Large intestine (tissue), 3 donors: ENCODE data around the gene NPEPPS. TPM values are rescaled to one million over a fixed set of nuclear protein-coding genes. Genes with fewer than 3 reads are reported as not detected.
A peak's percentile ranks its signal among the peaks of the same experiment; 100 is the strongest.
"Not testable (repeated sequence)": the region's sequence is repeated elsewhere in the genome, so short reads cannot be mapped to it uniquely, and the experiment has no call there.

Experiments
- DNase-seq, 2 donors: peaks; one replicate each; pipeline versions ENCODE4 v3.0.0 to v3.0.0-alpha.2; 2013
- H3K27ac ChIP-seq: one replicate; pipeline ENCODE4 v1.5.1; 2013; ENCODE audit warnings: low read length
- H3K27me3 ChIP-seq: 2 replicates; pipeline ENCODE4 v1.6.1; 2013; ENCODE audit warnings: low read length; ENCODE audit not compliant: control insufficient read depth, insufficient read depth
- H3K36me3 ChIP-seq: 2 replicates; pipeline ENCODE4 v1.6.1; 2013; ENCODE audit warnings: low read length; ENCODE audit not compliant: control insufficient read depth, insufficient read depth
- H3K4me1 ChIP-seq: one replicate; pipeline ENCODE4 v1.6.1; 2013; ENCODE audit warnings: low read length; ENCODE audit not compliant: control insufficient read depth, insufficient read depth
- H3K4me3 ChIP-seq: one replicate; pipeline ENCODE4 v1.5.1; 2013; ENCODE audit warnings: low read length
- H3K9me3 ChIP-seq: one replicate; pipeline ENCODE4 v1.6.1; 2013; ENCODE audit warnings: mild to moderate bottlenecking, low read depth, low read length, moderate library complexity; ENCODE audit not compliant: control insufficient read depth
- WGBS: methylation state at CpG from one replicate; pipeline ENCODE4 v1.1.5; 2013; ENCODE audit warnings: low lambda C conversion rate; ENCODE audit not compliant: insufficient coverage; 5-methylcytosine and 5-hydroxymethylcytosine counted together
- polyA plus RNA-seq: library from polyadenylated mRNA; unstranded; fragments of 120-200 nt; gene quantifications from one replicate; pipeline ENCODE4 v1.2.1, GENCODE V29; 2013

Gene NPEPPS
- polyA plus RNA-seq, 1 donor, result 111 TPM

- DNase-seq, H3K9me3 ChIP-seq, H3K4me3 ChIP-seq, H3K27ac ChIP-seq, H3K36me3 ChIP-seq, H3K4me1 ChIP-seq, H3K27me3 ChIP-seq: not testable (repeated sequence)
- WGBS, result no CpG with 5 or more reads among the region's 6 CpGs
Observed at GRCh38 chr17:47513301-47513700, 17.6 kb upstream of the NPEPPS start.

- H3K27ac ChIP-seq, H3K9me3 ChIP-seq, H3K27me3 ChIP-seq, H3K36me3 ChIP-seq, H3K4me3 ChIP-seq, H3K4me1 ChIP-seq: not testable (repeated sequence)
- peak in 1 of 2 donors; percentile 14 for DNase-seq
Observed at GRCh38 chr17:47518880-47519279, 12.0 kb upstream of the NPEPPS start.

- not testable (repeated sequence) for H3K27ac ChIP-seq, DNase-seq, H3K4me1 ChIP-seq, H3K36me3 ChIP-seq, H3K27me3 ChIP-seq, H3K4me3 ChIP-seq, H3K9me3 ChIP-seq
Observed at GRCh38 chr17:47519365-47519764, 11.5 kb upstream of the NPEPPS start.

GRCh38 chr17:47520279-47520678, 10.6 kb upstream of the NPEPPS start:
- no CpG with 5 or more reads among the region's 4 CpGs for WGBS

GRCh38 chr17:47521434-47521833, 9.5 kb upstream of the NPEPPS start:
- not testable (repeated sequence) for H3K27me3 ChIP-seq, H3K4me3 ChIP-seq, DNase-seq, H3K36me3 ChIP-seq, H3K4me1 ChIP-seq, H3K27ac ChIP-seq, H3K9me3 ChIP-seq
- no CpG with 5 or more reads among the region's 1 CpG for whole genome bisulfite sequencing

More at GRCh38 chr17:47520279-47520678, 10.6 kb upstream of the NPEPPS start:
- not testable (repeated sequence) for H3K27me3 ChIP-seq, H3K27ac ChIP-seq, H3K36me3 ChIP-seq, H3K9me3 ChIP-seq, H3K4me1 ChIP-seq, DNase-seq, H3K4me3 ChIP-seq

- not testable (repeated sequence) for H3K27me3 ChIP-seq, DNase-seq, H3K36me3 ChIP-seq, H3K27ac ChIP-seq, H3K9me3 ChIP-seq, H3K4me1 ChIP-seq, H3K4me3 ChIP-seq
Observed at GRCh38 chr17:47522341-47522740, 8.6 kb upstream of the NPEPPS start.

- Histone ChIP-seq H3K27ac (peak overlapping the region; percentile 75), H3K4me3 (peak overlapping the region; percentile 60)
- not testable (repeated sequence) for H3K4me1 ChIP-seq, H3K27me3 ChIP-seq, H3K9me3 ChIP-seq, H3K36me3 ChIP-seq
- WGBS, result no CpG with 5 or more reads among the region's 61 CpGs
- peak in 1 of 2 donors; percentile 8 for DNase-seq
Observed at GRCh38 chr17:47531233-47531820, 419 bp downstream of the NPEPPS start.

- H3K27me3 ChIP-seq, H3K4me3 ChIP-seq, H3K36me3 ChIP-seq, H3K27ac ChIP-seq, H3K4me1 ChIP-seq, H3K9me3 ChIP-seq, DNase-seq: not testable (repeated sequence)
- 45% methylated on average over 2 of the region's 3 CpGs for whole genome bisulfite sequencing
Observed at GRCh38 chr17:47539085-47539484, 8.2 kb downstream of the NPEPPS start.

- not testable (repeated sequence) for H3K27me3 ChIP-seq, H3K36me3 ChIP-seq, H3K9me3 ChIP-seq, DNase-seq, H3K4me3 ChIP-seq, H3K4me1 ChIP-seq, H3K27ac ChIP-seq
- no CpG with 5 or more reads among the region's 2 CpGs for WGBS
Observed at GRCh38 chr17:47541676-47542075, 10.8 kb downstream of the NPEPPS start.

GRCh38 chr17:47544327-47544726, 13.4 kb downstream of the NPEPPS start:
- not testable (repeated sequence) for DNase-seq, H3K4me3 ChIP-seq, H3K27ac ChIP-seq, H3K4me1 ChIP-seq, H3K27me3 ChIP-seq, H3K36me3 ChIP-seq, H3K9me3 ChIP-seq
- 79% methylated on average over 2 of the region's 6 CpGs for WGBS

GRCh38 chr17:47554733-47555132, 23.8 kb downstream of the NPEPPS start:
- 34% methylated on average over 2 of the region's 4 CpGs for WGBS
- DNase-seq, result peak in 1 of 2 donors; percentile 28
- not testable (repeated sequence) for H3K9me3 ChIP-seq, H3K4me3 ChIP-seq, H3K4me1 ChIP-seq, H3K27ac ChIP-seq, H3K27me3 ChIP-seq, H3K36me3 ChIP-seq
